GM12878 (cell line): ENCODE data around the gene UQCR11. TPM values are rescaled to one million over a fixed set of nuclear protein-coding genes. Genes with fewer than 3 reads are reported as not detected.

ENCODE experiments used
- ATAC-seq: fragments of 200-7000 bp; cut with Tn5 transposase; 3 replicates; pipeline ENCODE4 v1.9.1; 2020; ENCODE audit warnings: mild to moderate bottlenecking, moderate library complexity
- BruUV-seq: library from RNA; stranded (reverse); fragments of 400-500 nt; replicated peaks from 2 replicates; lab custom pipeline; 2021; lab: Mats Ljungman, UMichigan
- CTCF ChIA-PET: fragments of 300-600 bp; sonication (Branson Sonifier 250); formaldehyde crosslinking; extraction: SDS; loops from one replicate; lab custom pipeline; 2021; ENCODE audit warnings: inconsistent platforms; lab: Yijun Ruan, JAX
- POLR2A ChIA-PET: fragments of 350-600 bp; formaldehyde crosslinking; extraction: SDS; loops from one replicate; lab custom pipeline; 2021; ENCODE audit warnings: inconsistent platforms; lab: Charles Lee
- RAD21 ChIA-PET: fragments of 300-600 bp; sonication (Branson Sonifier 250); formaldehyde crosslinking; loops from one replicate; lab custom pipeline; 2023; ENCODE audit warnings: antibody characterized with exemption; ENCODE audit not compliant: unreplicated experiment; lab: Charles Lee
- SMC1A ChIA-PET: fragments of 300-600 bp; sonication (Branson Sonifier 250); formaldehyde crosslinking; loops from one replicate; lab custom pipeline; 2023; ENCODE audit not compliant: unreplicated experiment, uncharacterized antibody; lab: Charles Lee
- DNase-seq: peaks from one replicate; pipeline ENCODE4 v3.0.0-alpha.2; 2011; ENCODE audit warnings: low read depth, low spot score
- FAIRE-seq: peaks from 3 replicates; lab custom pipeline; 2011; peaks lifted over from hg19 to GRCh38; lab: Jason Lieb, UNC
- H2AFZ ChIP-seq: 2 replicates; pipeline ENCODE4 v1.6.0; 2011; ENCODE audit warnings: low read depth, low read length, control low read depth; ENCODE audit not compliant: control insufficient read depth
- H3K27ac ChIP-seq: 2 replicates; pipeline ENCODE4 v1.5.1; 2011; ENCODE audit warnings: control low read depth; ENCODE audit not compliant: control insufficient read depth, insufficient read depth
- H3K27me3 ChIP-seq, 2 experiments: replicated peaks in 1 of 2; 2 replicates each; pipeline versions ENCODE4 v1.6.0 to v1.6.1; 2011; ENCODE audit warnings: low read length in 1 of 2; ENCODE audit not compliant: control insufficient read depth in 2 of 2, insufficient read depth in 2 of 2
- H3K36me3 ChIP-seq, 2 experiments: 2 replicates each; pipeline ENCODE4 v1.5.1; 2011; ENCODE audit warnings: low read length in 1 of 2; ENCODE audit not compliant: control insufficient read depth in 2 of 2, insufficient read depth in 2 of 2
- H3K4me1 ChIP-seq: 2 replicates; pipeline ENCODE4 v1.6.1; 2011; ENCODE audit warnings: mild to moderate bottlenecking, low read length, moderate library complexity, mixed read lengths; ENCODE audit not compliant: control insufficient read depth, insufficient read depth
- H3K4me2 ChIP-seq: 2 replicates; pipeline ENCODE4 v1.6.0; 2011; ENCODE audit warnings: control low read depth; ENCODE audit not compliant: control insufficient read depth, insufficient read depth
- H3K4me3 ChIP-seq: fragments of 200-600 bp; sonication (generic); 2 replicates; pipeline ENCODE4 v1.5.1; 2016
- H3K79me2 ChIP-seq: 2 replicates; pipeline ENCODE4 v1.6.0; 2011; ENCODE audit warnings: low read length; ENCODE audit not compliant: control insufficient read depth, insufficient read depth
- H3K9ac ChIP-seq: 2 replicates; pipeline ENCODE4 v1.8.0; 2011; ENCODE audit warnings: low read length, control low read depth, mixed read lengths; ENCODE audit not compliant: control insufficient read depth, insufficient read depth
- H3K9me3 ChIP-seq: replicated peaks from 3 replicates; pipeline ENCODE4 v1.5.1; 2011; ENCODE audit warnings: mild to moderate bottlenecking, low read length; ENCODE audit not compliant: control insufficient read depth, insufficient read depth
- H4K20me1 ChIP-seq: 2 replicates; pipeline ENCODE4 v1.6.0; 2011; ENCODE audit not compliant: control insufficient read depth, insufficient read depth
- ATF3 ChIP-seq: IDR thresholded peaks from 2 replicates; pipeline ENCODE4 v1.6.1; 2011; ENCODE audit warnings: low read depth, mild to moderate bottlenecking, low read length, moderate library complexity, borderline replicate concordance; ENCODE audit errors: extremely low read depth
- EGR1 ChIP-seq, 2 experiments: IDR thresholded peaks; 1 replicate in 1 of 2; 2 replicates in 1 of 2; pipeline ENCODE4 v1.6.1; 2011 to 2012; ENCODE audit warnings: low read depth in 2 of 2, low read length in 2 of 2, borderline replicate concordance in 1 of 2, mild to moderate bottlenecking in 1 of 2, moderate library complexity in 1 of 2
- POU2F2 ChIP-seq: IDR thresholded peaks from 3 replicates; pipeline ENCODE4 v1.6.1; 2011; ENCODE audit warnings: low read depth, mild to moderate bottlenecking, low read length, borderline replicate concordance
- WGBS: methylation state at CpG from one replicate; pipeline ENCODE4 v1.1.6; 2016; ENCODE audit warnings: low lambda C conversion rate; ENCODE audit not compliant: insufficient replicate concordance, insufficient coverage; ENCODE audit errors: missing lambda C conversion rate; 5-methylcytosine and 5-hydroxymethylcytosine counted together
- in situ Hi-C: fragments of 300-500 bp; cut with MboI; formaldehyde crosslinking; loops from 9 replicates; pipeline ENCODE4 v1.14.3; 2018; ENCODE audit warnings: mixed read lengths
- intact Hi-C: fragments of 100-400 bp; cut with micrococcal nuclease; formaldehyde crosslinking; loops from one replicate; pipeline ENCODE4 v1.14.2; 2022; ENCODE audit not compliant: unreplicated experiment
- polyA plus RNA-seq, 11 experiments: library from polyadenylated mRNA; depleted of rRNA in 4 of 11; unstranded in 6 of 11; stranded (reverse) in 5 of 11; fragments of >200 nt; fragmentation: Nextera tagmentation in 4 of 11; fragmentation: Illumina TruSeq in 1 of 11; extraction: Ambion mirVana in 4 of 11; extraction: Trizol in 1 of 11; gene quantifications; 1 replicate in 1 of 11; 2 replicates in 10 of 11; pipeline versions ENCODE4 v1.2.1 to v1.2.3, GENCODE V29; 2011 to 2016; ENCODE audit warnings: inconsistent platforms in 2 of 11, missing spikeins in 2 of 11, low read depth in 1 of 11
- total RNA-seq, 4 experiments: library from RNA; depleted of rRNA in 3 of 4; stranded (reverse); fragments of >200 nt in 3 of 4; fragmentation: Illumina TruSeq in 1 of 4; extraction: Trizol in 1 of 4; gene quantifications; 2 replicates each; pipeline versions ENCODE4 v1.2.1 to v1.2.3, GENCODE V29; 2013 to 2021

The UQCR11 gene
- total and polyA plus RNA-seq, 10 of the 15 experiments (the other 5 are each of a cell fraction or from before 2014, with no cell fraction given) = 28.6 to 586 (median 193) TPM

DNA sequence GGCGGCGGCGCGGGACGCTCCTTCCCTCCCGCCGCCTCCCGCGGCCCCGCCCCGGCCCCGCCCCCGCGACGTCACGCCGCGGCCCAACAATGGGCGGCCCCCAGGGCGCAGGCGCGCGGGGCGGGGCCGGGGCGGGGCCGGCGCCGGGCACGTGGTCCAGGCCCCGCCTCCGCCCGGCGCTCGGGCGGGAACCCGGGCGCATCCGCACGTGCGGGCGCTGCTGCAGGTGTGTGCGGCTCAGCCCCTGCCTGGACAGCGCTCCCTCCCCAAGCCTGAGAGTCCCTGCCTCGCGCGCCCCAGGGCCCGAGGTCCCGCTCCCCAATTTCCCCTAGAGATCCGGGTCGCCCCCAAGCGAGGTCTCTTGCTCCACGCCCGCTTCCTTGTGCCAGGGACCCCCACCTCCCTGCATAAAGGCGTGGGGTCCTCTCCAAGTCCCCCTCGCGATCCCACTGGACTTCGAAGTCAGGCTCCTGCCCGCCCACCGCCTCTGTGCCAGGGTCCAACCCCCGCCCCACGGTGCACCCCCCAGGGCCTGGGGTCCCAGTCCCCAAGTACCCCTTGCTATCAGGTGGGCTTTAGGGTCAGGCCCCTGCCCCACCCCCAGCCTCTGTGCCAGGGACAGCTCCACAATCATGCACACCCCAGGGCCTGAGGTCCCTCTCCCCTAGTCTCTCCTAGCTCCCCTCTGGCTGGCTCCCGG is 36.8 kb downstream of the UQCR11 start, which contains the start of gene MEX3D (continued):
- TF ChIP-seq ATF3 = peak; percentile 51; the same call in 1 of the 2 replicates

GRCh38 chr19:1567848-1568227 is 37.4 kb downstream of the UQCR11 start:
- DNase-seq = no peak
- in situ Hi-C loops = no loop called here
- Histone ChIP-seq H3K27ac (no peak overlapping the region), H3K4me1 (no peaks in the 10 kb centered on the region), H3K36me3 (no peaks in the 10 kb centered on the region), H3K4me3 (no peak overlapping the region), H3K9ac (no peak overlapping the region), H4K20me1 (no peaks in the 10 kb centered on the region), H2AFZ (no peak overlapping the region), H3K79me2 (no peaks in the 10 kb centered on the region), H3K4me2 (no peak overlapping the region), H3K27me3 (no peaks in the 10 kb centered on the region), H3K9me3 (no peaks in the 10 kb centered on the region)
- no peak for ATAC-seq
- ChIA-PET SMC1A (no interaction called here), RAD21 (no interaction called here), CTCF (no interaction called here), POLR2A (interaction anchor here (0.6 kb wide), 1 partner anchor 95 kb away, joined by 5 read pairs; no protein-coding TSS in a partner anchor)
- FAIRE-seq = no peak
- 0 out of 3 replicates have a peak, but pooled peaks of 1 of the 2 experiments have one; percentile 5 for TF ChIP-seq EGR1 (IDR thresholded peaks at IDR 0.05; ENCODE audit: borderline replicate concordance in 1 of 2, low read depth in 2 of 2, low read length in 2 of 2)
- no peak for TF ChIP-seq POU2F2
- no CpG with 5 or more reads among the region's 73 CpGs for WGBS
- no TSS peak for BruUV-seq
- intact Hi-C loops = no loop called here
